ENCODE measurements around the gene PM20D2.

PM20D2 gene

DNA sequence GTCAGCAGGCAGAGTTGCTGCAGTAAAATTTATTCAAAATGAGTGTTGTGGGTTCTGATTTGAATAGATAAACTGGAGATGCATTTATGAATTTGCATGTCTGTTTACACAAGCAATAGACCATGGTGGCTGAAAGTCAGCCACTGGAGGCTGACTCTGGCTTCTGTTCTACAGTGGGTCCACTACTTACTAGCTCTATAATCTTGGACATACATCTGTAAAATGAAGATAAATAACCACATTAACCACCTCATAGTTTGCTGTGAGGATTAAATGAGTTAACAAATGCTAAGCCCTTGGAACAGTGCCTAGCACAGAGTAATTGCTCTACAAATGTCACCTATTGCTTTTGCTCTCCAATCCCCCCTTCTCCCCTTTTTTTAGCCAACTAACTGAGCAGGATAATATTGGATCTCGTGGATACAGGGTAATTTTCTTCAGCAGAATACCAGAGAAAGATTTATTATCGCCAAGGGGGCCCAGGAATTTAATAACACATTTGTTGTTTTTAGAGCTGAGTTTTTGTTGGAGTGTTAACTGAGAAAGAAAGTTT lies 1.4 kb upstream of the PM20D2 start:
- DNase-seq (ENCODE audit: low read depth), result peak; percentile 18
- no peak overlapping the region for H3K4me3 ChIP-seq (ENCODE audit: low read depth, low read length)

DNA sequence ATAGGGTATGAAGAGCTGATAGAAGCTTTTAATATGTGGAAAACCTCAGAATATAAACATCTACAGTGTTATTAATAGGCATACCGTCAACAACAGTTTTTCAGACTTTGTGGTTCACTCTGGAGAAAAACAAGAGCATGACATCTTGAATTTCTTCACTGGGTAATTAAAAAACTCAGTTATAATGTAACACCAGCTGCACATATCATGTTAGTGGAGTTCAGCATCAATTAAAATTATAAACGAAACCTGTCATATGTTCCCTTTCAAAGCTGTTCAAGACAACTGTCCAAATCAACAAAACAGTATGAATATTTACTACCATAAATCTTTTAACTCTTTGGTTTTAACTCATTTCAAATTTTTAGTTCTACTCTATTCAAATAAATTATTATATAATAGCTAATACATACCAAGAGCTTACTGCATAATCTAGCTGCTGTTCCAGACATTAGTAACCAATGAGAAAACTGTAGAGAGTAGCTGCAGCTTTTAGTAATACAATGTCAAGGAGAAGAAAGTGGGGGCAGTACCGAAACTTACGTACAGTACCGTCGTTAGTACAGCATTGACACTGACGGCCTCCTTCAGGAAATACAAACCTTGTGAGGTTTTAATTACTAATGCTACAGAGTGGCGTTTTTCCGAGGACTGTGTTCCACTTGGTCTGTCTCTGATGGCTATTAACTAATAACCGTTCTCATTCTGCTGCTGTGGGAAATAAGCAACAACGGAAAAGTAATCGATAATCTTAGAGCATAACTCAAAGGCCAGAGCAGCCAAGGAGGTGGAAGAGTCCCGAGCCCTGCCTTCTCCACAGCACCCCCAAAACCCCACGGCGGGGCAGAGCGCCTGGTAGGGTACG lies 532 bp upstream of the PM20D2 start:
- TF ChIP-seq POLR2A (IDR thresholded peaks at IDR 0.05; ENCODE audit: extremely low read depth, insufficient read length) (no peak), MYC (IDR thresholded peaks at IDR 0.05; ENCODE audit: low read depth, low read length) (no peak)
- TF ChIP-seq, protein P1, sequence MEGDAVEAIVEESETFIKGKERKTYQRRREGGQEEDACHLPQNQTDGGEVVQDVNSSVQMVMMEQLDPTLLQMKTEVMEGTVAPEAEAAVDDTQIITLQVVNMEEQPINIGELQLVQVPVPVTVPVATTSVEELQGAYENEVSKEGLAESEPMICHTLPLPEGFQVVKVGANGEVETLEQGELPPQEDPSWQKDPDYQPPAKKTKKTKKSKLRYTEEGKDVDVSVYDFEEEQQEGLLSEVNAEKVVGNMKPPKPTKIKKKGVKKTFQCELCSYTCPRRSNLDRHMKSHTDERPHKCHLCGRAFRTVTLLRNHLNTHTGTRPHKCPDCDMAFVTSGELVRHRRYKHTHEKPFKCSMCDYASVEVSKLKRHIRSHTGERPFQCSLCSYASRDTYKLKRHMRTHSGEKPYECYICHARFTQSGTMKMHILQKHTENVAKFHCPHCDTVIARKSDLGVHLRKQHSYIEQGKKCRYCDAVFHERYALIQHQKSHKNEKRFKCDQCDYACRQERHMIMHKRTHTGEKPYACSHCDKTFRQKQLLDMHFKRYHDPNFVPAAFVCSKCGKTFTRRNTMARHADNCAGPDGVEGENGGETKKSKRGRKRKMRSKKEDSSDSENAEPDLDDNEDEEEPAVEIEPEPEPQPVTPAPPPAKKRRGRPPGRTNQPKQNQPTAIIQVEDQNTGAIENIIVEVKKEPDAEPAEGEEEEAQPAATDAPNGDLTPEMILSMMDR (IDR thresholded peaks at IDR 0.05; ENCODE audit: low read depth, low read length), result no peak
- TF ChIP-seq, protein P2, sequence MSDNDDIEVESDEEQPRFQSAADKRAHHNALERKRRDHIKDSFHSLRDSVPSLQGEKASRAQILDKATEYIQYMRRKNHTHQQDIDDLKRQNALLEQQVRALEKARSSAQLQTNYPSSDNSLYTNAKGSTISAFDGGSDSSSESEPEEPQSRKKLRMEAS (IDR thresholded peaks at IDR 0.05; ENCODE audit: low read depth, low read length), result no peak
- peak; percentile 82 for DNase-seq (ENCODE audit: low read depth)
- H3K4me3 ChIP-seq (ENCODE audit: low read depth, low read length), result peak overlapping the region; percentile 81

More for the DNA sequence above, 1.4 kb upstream of the PM20D2 start:
- TF ChIP-seq, protein P1 (IDR thresholded peaks at IDR 0.05; ENCODE audit: low read depth, low read length), result no peak
- TF ChIP-seq POLR2A (IDR thresholded peaks at IDR 0.05; ENCODE audit: extremely low read depth, insufficient read length) (no peak), MYC (IDR thresholded peaks at IDR 0.05; ENCODE audit: low read depth, low read length) (no peak)
- TF ChIP-seq, protein P2 (IDR thresholded peaks at IDR 0.05; ENCODE audit: low read depth, low read length), result no peak

DNA sequence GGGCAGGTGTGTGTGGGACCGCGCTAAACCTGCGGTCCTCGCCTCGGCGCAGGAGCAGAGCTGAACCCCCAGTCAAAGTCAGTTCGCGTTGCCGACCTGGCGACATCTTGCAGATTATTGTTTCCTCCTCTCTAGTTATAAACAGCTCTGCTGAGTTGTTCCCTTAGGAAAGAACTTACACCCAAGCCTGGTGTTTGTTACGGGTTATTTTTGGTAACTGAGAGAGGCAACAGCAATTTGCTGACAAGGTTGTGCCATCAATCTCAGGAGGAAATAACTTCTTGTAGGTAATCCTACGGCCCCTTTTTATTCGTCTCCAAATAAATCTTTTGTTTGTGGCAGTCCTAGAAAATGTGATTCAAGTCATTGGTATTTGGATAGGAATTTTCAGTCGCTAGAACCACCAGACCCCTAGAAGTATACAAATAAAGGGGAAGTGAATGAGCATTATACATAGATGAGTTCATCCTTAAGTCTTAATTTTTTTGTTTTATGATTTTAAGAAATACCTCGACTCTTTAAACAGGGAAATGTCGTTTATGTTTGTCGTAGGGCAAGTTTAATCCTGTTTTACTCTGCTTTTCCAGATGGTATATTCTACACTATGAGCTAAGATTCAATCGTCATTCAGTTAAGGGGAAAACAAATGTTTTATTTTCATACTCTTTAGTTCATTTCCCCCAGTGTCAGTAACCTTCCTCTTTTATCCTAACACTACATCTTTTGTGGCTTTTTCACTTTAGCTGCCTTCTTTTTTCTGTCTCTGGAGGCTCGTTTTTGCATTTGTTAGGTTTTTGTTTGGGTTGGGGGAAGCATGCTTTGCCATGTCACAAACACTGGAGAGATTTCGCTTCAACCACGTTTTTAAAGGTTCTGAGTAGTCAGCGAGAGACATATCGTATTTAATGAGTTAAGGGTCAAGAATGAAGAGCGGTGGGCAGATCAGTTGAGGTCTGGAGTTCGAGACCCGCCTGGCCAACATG lies 1.2 kb downstream of the PM20D2 start:
- H3K4me3 ChIP-seq (ENCODE audit: low read depth, low read length), result peak overlapping the region; percentile 91
- DNase-seq (ENCODE audit: low read depth), result peak; percentile 64
- TF ChIP-seq, protein P2 (IDR thresholded peaks at IDR 0.05; ENCODE audit: low read depth, low read length), result peak; percentile 57; the same call in 1 of the 2 replicates
- TF ChIP-seq POLR2A (IDR thresholded peaks at IDR 0.05; ENCODE audit: extremely low read depth, insufficient read length), result no peak

DNA sequence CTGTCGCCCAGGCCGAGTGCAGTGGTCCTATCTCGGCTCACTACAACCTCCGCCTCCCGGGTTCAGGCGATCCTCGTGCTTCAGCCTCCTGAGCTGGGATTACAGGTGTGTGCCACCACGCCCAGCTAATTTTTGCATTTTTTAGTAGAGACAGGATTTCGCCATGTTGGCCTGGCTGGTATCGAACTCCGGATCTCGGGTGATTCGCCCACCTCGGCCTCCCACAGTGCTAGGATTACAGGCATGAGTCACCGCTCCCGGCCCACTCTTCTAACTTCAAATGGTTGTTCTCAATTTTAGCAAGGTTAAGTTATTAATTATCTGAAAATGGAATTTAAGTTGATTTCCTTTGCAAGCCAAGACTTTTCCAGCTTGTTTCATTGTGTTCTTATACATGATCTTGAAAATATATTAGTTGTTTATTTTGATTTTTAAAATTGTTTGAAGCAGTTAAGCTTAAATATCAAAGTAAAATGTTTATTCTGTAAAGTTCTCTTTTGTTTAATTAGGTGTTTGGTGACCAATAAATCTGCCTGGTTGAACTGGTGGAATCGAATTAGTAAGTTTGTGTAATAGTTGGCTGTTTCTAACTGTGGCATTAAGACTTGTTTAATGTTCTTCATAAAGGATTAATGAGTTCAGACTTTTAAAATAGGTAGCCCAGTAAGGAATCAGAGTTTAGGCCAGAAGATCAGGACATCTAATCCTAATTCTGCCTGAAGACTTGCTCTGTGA lies 2.3 kb downstream of the PM20D2 start:
- H3K4me3 ChIP-seq (ENCODE audit: low read depth, low read length), result peak overlapping the region; percentile 91
- TF ChIP-seq, protein P2 (IDR thresholded peaks at IDR 0.05; ENCODE audit: low read depth, low read length), result no peak
- TF ChIP-seq, protein P1 (IDR thresholded peaks at IDR 0.05; ENCODE audit: low read depth, low read length), result no peak
- TF ChIP-seq MYC (IDR thresholded peaks at IDR 0.05; ENCODE audit: low read depth, low read length) (no peak), POLR2A (IDR thresholded peaks at IDR 0.05; ENCODE audit: extremely low read depth, insufficient read length) (no peak)
- peak; percentile 67 for DNase-seq (ENCODE audit: low read depth)

DNA sequence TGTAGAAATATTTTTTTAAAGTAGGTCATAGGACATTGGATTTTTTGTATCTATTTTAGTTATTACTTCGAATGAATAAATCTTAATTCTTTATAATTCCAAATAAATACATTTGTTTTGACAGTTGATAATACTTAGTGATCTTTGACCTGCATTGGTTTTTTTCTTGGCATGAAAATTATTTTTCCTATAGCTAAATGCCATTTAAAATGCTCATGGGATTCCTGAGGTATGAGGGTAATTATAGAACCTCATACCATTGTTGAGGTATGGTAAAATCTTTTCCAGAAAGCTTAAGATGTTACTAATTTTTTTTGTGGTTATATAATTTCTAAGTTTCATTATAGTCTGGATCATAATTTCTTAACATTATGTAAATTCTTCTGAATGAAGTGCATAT lies 8.3 kb downstream of the PM20D2 start:
- no peak overlapping the region for H3K4me3 ChIP-seq (ENCODE audit: low read depth, low read length)
- DNase-seq (ENCODE audit: low read depth), result no peak
- TF ChIP-seq, protein P2 (IDR thresholded peaks at IDR 0.05; ENCODE audit: low read depth, low read length), result no peak
- TF ChIP-seq MYC (IDR thresholded peaks at IDR 0.05; ENCODE audit: low read depth, low read length) (no peak), POLR2A (IDR thresholded peaks at IDR 0.05; ENCODE audit: extremely low read depth, insufficient read length) (no peak)
- TF ChIP-seq, protein P1 (IDR thresholded peaks at IDR 0.05; ENCODE audit: low read depth, low read length), result no peak
